Measurements from ENCODE around the gene TM9SF1. TPM values are rescaled to one million over a fixed set of nuclear protein-coding genes. Genes with fewer than 3 reads are reported as not detected.

Gene TM9SF1
- polyA plus RNA-seq, 3 donors = 14.6 to 56.0 (median 51.1) TPM

DNA sequence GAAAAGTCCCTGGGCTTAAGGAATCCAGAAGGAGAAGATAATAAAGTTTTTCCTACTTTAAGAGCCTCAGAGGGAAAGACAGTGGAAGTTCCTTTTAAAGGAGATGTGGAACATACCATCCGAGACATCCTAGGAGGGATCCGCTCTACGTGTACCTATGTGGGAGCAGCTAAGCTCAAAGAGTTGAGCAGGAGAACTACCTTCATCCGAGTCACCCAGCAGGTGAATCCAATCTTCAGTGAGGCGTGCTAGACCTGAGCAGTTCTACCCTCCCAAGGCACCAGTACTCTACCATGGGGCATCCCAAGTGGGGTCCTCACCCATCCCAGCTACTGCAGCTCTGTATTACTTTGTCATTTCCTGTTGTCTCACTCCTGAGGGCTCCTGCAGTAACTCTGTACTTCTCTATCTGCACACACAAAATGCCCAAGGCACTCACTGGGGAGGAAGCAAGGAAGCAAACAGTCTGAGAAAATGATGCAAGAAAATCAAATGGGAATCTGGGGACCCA is 43.3 kb upstream of the TM9SF1 start:
- H3K4me1 Mint-ChIP-seq = peaks cover 69% of the 10 kb centered on the region
- no peaks in the 10 kb centered on the region for H3K27me3 ChIP-seq (ENCODE audit: control insufficient read depth in 2 of 2, insufficient read depth in 2 of 2, low read length in 2 of 2)
- peaks cover 56 to 75% of the 10 kb centered on the region in 2 donors for H3K36me3 ChIP-seq (replicated peaks in 1 of 2; ENCODE audit: control insufficient read depth in 1 of 2, insufficient read depth in 2 of 2, low read length in 2 of 2)
- WGBS (ENCODE audit: insufficient coverage) = 89% methylated on average over 5 of the region's 5 CpGs
- intact Hi-C loops (cut with micrococcal nuclease) = loop anchor here in 1 of 2 donors (10.0 kb wide), 1 partner anchor 104 kb away; the partner anchor contains the start of genes FITM1 and PSME1
- peak overlapping the region in 4 of 7 donors; percentile 67 to 80 (median 71) for H3K27ac Mint-ChIP-seq
- H3K9ac ChIP-seq (ENCODE audit: insufficient read depth, low read length, poor library complexity, severe bottlenecking) = no peak overlapping the region
- H3K4me3 Mint-ChIP-seq = no peak overlapping the region
- TF ChIP-seq, protein P1, sequence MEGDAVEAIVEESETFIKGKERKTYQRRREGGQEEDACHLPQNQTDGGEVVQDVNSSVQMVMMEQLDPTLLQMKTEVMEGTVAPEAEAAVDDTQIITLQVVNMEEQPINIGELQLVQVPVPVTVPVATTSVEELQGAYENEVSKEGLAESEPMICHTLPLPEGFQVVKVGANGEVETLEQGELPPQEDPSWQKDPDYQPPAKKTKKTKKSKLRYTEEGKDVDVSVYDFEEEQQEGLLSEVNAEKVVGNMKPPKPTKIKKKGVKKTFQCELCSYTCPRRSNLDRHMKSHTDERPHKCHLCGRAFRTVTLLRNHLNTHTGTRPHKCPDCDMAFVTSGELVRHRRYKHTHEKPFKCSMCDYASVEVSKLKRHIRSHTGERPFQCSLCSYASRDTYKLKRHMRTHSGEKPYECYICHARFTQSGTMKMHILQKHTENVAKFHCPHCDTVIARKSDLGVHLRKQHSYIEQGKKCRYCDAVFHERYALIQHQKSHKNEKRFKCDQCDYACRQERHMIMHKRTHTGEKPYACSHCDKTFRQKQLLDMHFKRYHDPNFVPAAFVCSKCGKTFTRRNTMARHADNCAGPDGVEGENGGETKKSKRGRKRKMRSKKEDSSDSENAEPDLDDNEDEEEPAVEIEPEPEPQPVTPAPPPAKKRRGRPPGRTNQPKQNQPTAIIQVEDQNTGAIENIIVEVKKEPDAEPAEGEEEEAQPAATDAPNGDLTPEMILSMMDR (IDR thresholded peaks at IDR 0.05) = no peak
- H3K9me3 Mint-ChIP-seq = no peaks in the 10 kb centered on the region
- no peak overlapping the region for H2AFZ ChIP-seq (ENCODE audit: insufficient read depth, low read depth, low read length, poor library complexity, severe bottlenecking)
- H3K79me2 ChIP-seq (ENCODE audit: insufficient read depth, low read length) = peaks cover 72% of the 10 kb centered on the region
- no peak for DNase-seq
- H3K4me3 ChIP-seq (replicated peaks in 1 of 3; ENCODE audit: low read depth in 2 of 3, low read length in 3 of 3) = no peak overlapping the region
- peaks cover 47 to 62% of the 10 kb centered on the region in 2 donors for H3K4me1 ChIP-seq (ENCODE audit: control insufficient read depth in 1 of 2, insufficient read depth in 2 of 2, low read length in 2 of 2)
- peaks cover 66 to 69% of the 10 kb centered on the region in 2 donors for H3K36me3 Mint-ChIP-seq
- H3K4me2 ChIP-seq (replicated peaks; ENCODE audit: extremely low read depth, low read length, poor library complexity, severe bottlenecking) = no peak overlapping the region
- H3K27ac ChIP-seq (ENCODE audit: low read depth in 1 of 2, low read length in 2 of 2) = peak overlapping the region in 1 of 2 donors; percentile 45
- no peaks in the 10 kb centered on the region for H3K9me3 ChIP-seq (replicated peaks in 1 of 2; ENCODE audit: control insufficient read depth in 1 of 2, insufficient read depth in 1 of 2, low read length in 2 of 2)
- no peaks in the 10 kb centered on the region for H3K27me3 Mint-ChIP-seq (ENCODE audit: low read depth in 3 of 3)
- H4K20me1 ChIP-seq (ENCODE audit: insufficient read depth, low read length) = peaks cover 77% of the 10 kb centered on the region

DNA sequence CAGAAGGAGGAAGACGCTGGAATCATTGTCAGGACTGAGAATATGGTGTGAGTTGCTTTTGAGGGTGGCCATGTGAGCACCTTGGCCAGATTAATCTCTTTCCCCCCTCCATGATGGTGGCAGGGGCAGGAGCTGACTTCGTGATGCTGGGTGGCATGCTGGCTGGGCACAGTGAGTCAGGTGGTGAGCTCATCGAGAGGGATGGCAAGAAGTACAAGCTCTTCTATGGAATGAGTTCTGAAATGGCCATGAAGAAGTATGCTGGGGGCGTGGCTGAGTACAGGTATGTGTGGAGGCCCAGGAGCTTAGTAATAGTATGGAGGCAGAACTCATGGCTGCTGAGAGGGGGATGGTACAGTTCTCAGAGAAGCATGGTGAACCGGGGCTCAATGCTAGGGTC is 42.9 kb upstream of the TM9SF1 start:
- H3K36me3 Mint-ChIP-seq = peaks cover 66 to 69% of the 10 kb centered on the region in 2 donors
- WGBS (ENCODE audit: insufficient coverage) = 90% methylated on average over 2 of the region's 5 CpGs
- peaks cover 77% of the 10 kb centered on the region for H4K20me1 ChIP-seq (ENCODE audit: insufficient read depth, low read length)
- H3K4me3 ChIP-seq (replicated peaks in 1 of 3; ENCODE audit: low read depth in 2 of 3, low read length in 3 of 3) = no peak overlapping the region
- H3K27me3 ChIP-seq (ENCODE audit: control insufficient read depth in 2 of 2, insufficient read depth in 2 of 2, low read length in 2 of 2) = no peaks in the 10 kb centered on the region
- H3K9ac ChIP-seq (ENCODE audit: insufficient read depth, low read length, poor library complexity, severe bottlenecking) = no peak overlapping the region
- TF ChIP-seq, protein P1 (IDR thresholded peaks at IDR 0.05) = no peak
- H3K36me3 ChIP-seq (replicated peaks in 1 of 2; ENCODE audit: control insufficient read depth in 1 of 2, insufficient read depth in 2 of 2, low read length in 2 of 2) = peaks cover 56 to 75% of the 10 kb centered on the region in 2 donors
- no peak overlapping the region for H3K4me2 ChIP-seq (replicated peaks; ENCODE audit: extremely low read depth, low read length, poor library complexity, severe bottlenecking)
- no peaks in the 10 kb centered on the region for H3K27me3 Mint-ChIP-seq (ENCODE audit: low read depth in 3 of 3)
- intact Hi-C loops (cut with micrococcal nuclease) = loop anchor here in 1 of 2 donors (10.0 kb wide), 1 partner anchor 103 kb away; the partner anchor contains the start of genes FITM1 and PSME1
- peak overlapping the region in 5 of 7 donors; percentile 52 to 77 (median 67) for H3K27ac Mint-ChIP-seq
- H3K4me3 Mint-ChIP-seq = no peak overlapping the region
- peak overlapping the region in 1 of 2 donors; percentile 45 for H3K27ac ChIP-seq (ENCODE audit: low read depth in 1 of 2, low read length in 2 of 2)
- H3K4me1 ChIP-seq (ENCODE audit: control insufficient read depth in 1 of 2, insufficient read depth in 2 of 2, low read length in 2 of 2) = peaks cover 47 to 62% of the 10 kb centered on the region in 2 donors
- peaks cover 69% of the 10 kb centered on the region for H3K4me1 Mint-ChIP-seq
- H3K9me3 ChIP-seq (replicated peaks in 1 of 2; ENCODE audit: control insufficient read depth in 1 of 2, insufficient read depth in 1 of 2, low read length in 2 of 2) = no peaks in the 10 kb centered on the region
- no peak overlapping the region for H2AFZ ChIP-seq (ENCODE audit: insufficient read depth, low read depth, low read length, poor library complexity, severe bottlenecking)
- DNase-seq = no peak
- no peaks in the 10 kb centered on the region for H3K9me3 Mint-ChIP-seq
- H3K79me2 ChIP-seq (ENCODE audit: insufficient read depth, low read length) = peaks cover 77% of the 10 kb centered on the region

Measured in CD14-positive monocyte (primary cell).